CD4-positive, alpha-beta T cell treated with Interleukin-1 beta for 1 hour (primary cell): ENCODE results near the gene TGM4.

Experiments used
- DNase-seq, 2 donors: peaks; one replicate each; pipeline ENCODE4 v3.0.0-alpha.2; 2020 to 2022

TGM4 gene

GRCh38 chr3:44958386-44958785, 84.0 kb downstream of the TGM4 start:
- DNase-seq = no peak

GRCh38 chr3:44960387-44961026, 86.1 kb downstream of the TGM4 start:
- DNase-seq = no peak

- no peak for DNase-seq
Observed at GRCh38 chr3:44961888-44962287, 87.5 kb downstream of the TGM4 start.

- DNase-seq = no peak
Observed at GRCh38 chr3:44962621-44963393, 88.4 kb downstream of the TGM4 start.

- no peak for DNase-seq
Observed at GRCh38 chr3:44963571-44964325, 89.3 kb downstream of the TGM4 start.
